Mucosa of gallbladder (tissue), 1 donor: ENCODE results near the gene TMEM201. TPM values are rescaled to one million over a fixed set of nuclear protein-coding genes. Genes with fewer than 3 reads are reported as not detected.
A peak's percentile ranks its signal among the peaks of the same experiment; 100 is the strongest.

Experiments
- DNase-seq: peaks from one replicate; pipeline ENCODE4 v3.0.0-alpha.2; 2020; ENCODE audit warnings: low spot score
- total RNA-seq: library from RNA; stranded (reverse); gene quantifications from one replicate; pipeline ENCODE4 v1.2.1, GENCODE V29; 2021
- donor health status: DM: no; HTN: no; CAD: no.

TMEM201 gene
- total RNA-seq, 1 donor from 2014 or later: 8.8 TPM

DNA sequence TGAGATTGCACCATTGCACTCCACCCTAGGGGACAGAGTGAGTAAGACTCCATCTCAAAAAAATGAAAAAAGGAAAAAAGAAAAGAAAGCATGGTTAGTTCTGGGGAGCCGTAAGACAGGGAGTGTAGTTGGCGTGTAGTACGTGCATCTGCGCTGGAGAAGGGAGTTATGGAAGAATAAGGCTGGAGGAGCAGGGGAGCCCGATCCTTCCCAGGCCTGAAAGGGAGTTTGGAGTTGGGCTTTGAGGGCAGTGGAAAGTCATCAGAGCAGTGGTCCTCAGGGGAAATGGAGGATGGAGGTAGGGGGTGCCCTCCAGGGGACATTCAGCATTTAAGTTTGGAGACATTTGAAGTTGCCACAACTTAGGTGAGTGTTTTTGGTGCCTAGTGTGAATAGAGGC lies 11.3 kb upstream of the TMEM201 start:
- no peak for DNase-seq

GRCh38 chr1:9580942-9581341 lies 7.8 kb upstream of the TMEM201 start:
- DNase-seq: no peak

DNA sequence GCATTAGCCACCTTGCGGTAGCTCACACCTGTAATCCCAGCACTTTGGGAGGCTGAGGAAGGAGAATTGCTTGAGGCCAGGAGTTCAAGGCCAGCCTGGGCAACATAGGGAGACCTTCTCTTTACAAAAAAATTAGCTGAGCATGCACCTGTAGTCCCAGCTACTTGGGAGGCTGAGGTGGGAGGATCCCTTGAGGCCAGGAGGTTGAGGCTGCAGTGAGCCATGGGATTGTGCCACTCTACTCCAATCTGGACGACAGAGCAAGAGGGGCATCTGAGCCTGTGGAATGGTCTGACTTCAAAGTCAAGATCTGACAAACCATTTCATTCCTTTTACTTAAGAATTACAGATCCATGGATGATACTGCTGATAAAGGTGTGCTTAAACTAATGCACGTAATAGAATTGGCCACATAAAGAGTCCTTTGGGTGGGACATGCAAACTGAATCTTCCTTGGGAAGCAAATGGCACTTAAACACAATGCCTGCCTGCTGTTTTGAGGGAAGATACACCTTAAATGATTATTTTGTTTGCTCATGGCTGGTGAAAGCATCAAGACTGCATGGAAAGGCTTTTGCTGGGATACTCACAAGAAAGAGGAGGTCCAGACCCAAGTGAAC lies 2.5 kb upstream of the TMEM201 start:
- DNase-seq: no peak

- no peak for DNase-seq
Observed at GRCh38 chr1:9589144-9589718, 520 bp downstream of the TMEM201 start.

DNA sequence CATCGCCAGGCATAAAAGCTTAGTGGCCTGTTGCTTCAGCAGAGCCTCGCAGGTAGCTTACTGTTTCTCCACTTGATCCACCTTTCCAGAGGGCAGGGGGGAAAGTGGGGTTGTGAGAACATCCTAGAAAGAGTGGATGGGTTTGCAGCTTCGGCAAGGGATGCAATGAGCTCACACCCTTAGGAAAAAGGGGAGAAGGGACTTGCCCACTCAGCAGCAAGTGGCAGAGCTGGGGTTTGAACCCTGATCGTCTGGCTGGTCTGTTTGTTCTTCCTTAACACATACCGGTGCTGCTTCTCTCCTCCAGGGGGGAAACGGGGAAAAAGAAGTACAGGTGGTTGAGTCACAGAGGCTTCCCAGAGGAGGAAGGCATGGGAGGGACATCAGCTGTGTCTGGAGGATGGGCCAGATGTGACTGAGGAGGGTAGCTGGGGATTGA lies 1.0 kb downstream of the TMEM201 start:
- DNase-seq: no peak

GRCh38 chr1:9590201-9590600 lies 1.5 kb downstream of the TMEM201 start:
- no peak for DNase-seq

GRCh38 chr1:9590945-9591668 lies 2.4 kb downstream of the TMEM201 start:
- no peak for DNase-seq

GRCh38 chr1:9591669-9592509 lies 3.2 kb downstream of the TMEM201 start:
- no peak for DNase-seq

DNA sequence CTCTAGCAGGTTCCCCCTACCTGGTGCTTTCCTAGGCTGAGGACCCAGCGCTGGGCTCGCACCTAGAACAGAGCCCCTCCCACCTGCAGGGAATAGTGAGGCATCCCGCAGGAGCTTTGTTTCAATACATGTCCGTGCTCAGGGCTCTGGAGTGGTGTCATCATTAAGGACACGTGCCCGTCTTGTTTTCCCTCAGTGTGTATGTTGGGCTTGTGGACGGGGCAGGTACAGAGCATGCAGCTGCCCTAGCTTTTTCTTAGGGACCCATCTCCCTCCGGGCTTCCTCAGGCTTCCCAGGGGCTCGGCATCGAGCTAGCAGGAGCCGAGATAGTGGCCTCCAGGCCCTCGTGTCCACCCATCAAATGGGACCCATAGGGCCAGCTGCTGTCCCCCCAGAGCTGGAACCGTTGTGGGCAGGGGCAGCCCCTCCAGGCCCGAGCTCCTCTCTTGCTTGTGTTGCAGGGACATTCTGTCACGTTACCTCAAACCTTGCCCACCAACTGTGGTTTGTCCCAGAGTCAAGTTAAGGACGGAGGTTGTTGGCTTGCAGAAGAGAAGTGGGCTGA lies 3.9 kb downstream of the TMEM201 start:
- no peak for DNase-seq

GRCh38 chr1:9593147-9593491 lies 4.4 kb downstream of the TMEM201 start:
- no peak for DNase-seq

DNA sequence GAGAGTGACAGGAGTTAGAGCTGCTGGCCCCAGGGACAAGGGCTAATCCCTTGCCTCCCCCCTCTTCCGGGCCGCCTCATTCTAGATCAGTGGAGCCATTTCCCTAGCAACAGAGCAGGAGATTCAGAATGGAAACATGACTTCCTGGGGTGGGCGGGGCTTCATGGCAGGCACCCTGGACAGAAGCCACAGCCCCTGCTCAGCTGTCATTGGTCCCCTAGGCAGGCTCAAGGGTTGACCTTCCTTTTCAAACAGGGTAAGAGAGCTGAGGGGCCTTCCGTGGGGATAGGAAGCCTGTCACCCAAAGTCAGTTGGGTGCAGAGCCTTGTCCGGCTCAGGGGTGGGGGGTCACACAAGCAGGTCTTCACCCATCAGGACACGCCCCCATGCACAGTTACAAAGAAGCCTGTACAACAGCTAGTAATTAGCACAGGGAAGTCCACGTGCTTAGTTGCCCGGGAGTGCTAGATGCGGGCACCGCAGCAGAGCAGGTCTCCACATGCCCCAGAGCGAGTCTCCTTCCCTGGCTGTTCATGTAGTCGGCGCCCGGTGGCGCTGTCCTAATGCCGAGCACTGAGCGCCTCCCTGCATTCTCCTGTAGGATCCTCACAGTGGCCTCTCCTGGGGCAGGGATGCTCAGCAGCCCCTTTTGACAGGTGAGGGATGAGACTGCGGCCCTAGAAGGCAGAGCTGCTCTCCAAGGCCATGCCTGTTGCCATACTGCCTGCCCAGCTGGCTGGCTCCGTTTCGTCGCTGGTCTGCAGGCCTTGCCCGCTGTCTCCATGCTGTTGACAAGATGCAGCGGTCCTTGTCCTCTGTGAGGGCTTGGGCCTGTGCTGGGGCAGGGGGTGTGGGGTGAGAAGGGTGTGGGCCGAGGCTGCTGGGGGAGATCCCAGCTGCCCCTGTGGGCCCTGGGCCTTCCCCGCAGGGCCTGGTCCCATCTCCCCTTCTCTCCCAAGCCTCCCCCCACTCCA lies 5.1 kb downstream of the TMEM201 start:
- DNase-seq: peak; percentile 56

GRCh38 chr1:9594471-9595155 lies 5.9 kb downstream of the TMEM201 start:
- DNase-seq: no peak

GRCh38 chr1:9595156-9595967 lies 6.7 kb downstream of the TMEM201 start:
- DNase-seq: no peak

- DNase-seq: no peak
Observed at GRCh38 chr1:9595968-9596340, 7.2 kb downstream of the TMEM201 start.

DNA sequence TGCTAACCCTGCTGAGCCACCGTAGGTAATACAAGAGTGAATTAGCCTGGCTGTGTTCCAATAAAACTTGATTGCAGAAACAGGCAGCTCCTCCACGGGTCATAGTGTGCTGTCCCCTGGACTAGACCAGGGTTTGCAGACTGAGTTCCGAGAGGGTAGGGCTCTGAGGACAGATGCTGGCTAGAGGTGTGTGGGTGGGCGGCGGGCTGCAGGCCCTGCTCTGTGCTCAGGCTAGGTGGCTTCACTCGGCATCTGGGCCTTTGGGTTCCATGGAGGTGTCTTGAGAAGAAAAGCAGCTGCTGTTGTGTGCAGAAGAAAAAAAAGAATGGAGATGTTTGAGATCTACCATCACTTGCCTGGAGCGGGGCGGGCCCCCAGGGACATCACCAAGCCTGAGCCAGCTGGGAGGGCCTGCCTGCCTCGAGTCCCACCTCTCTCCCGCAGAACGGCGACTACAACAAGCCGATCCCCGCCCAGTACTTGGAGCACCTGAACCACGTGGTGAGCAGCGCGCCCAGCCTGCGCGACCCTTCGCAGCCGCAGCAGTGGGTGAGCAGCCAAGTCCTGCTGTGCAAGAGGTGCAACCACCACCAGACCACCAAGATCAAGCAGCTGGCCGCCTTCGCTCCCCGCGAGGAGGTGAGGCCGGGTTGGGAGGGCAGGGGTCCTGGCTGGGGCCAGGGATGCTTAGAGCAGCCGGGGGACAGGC lies 7.9 kb downstream of the TMEM201 start:
- no peak for DNase-seq

DNA sequence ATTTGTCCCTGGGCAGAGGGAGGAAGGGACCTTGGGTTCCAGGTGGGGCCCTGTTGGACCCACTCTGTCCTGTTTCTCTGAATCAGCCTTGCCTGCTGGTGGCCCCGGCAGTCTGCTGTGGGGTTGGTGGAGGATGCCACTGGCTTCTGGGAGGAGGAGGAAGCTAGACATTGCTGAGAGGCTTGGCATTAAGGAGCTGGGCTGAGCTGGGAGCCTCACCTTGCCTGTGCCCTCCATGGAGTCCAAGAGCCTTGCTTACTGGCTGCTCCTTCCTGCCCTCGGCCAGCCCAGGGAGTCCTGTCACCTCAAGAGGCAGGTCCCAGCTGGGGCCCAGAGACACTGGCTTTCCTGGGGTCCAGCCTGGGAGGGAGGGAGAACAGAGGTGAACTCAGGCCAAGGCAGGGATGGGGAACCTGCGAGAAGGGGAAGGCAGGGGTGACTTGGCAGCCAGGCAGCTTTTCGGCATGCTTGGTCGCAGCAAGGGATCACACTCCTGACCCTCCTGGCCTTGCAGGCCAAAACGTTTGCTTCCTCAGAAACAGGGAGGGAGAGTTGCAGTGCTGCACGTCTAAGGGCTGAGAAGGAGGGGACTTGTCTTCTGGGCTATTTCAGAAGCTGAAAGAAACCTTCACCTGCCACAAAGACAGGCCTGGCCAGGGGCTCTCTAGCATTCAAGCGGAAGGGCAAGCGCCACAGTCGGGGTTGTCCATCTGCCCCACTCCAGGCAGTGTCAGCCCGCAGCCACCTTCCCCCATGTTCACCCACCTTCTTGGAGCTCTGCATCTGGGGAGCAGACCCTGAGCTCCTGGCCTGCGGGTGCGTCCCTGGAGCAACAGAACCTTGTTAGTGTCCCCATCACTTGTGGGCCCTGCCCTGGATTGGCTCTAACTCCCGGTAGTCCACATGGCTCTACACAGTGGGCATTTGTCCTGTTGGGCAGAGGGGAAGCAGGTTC lies 8.9 kb downstream of the TMEM201 start:
- no peak for DNase-seq

- DNase-seq: no peak
Observed at GRCh38 chr1:9598316-9598700, 9.6 kb downstream of the TMEM201 start.

DNA sequence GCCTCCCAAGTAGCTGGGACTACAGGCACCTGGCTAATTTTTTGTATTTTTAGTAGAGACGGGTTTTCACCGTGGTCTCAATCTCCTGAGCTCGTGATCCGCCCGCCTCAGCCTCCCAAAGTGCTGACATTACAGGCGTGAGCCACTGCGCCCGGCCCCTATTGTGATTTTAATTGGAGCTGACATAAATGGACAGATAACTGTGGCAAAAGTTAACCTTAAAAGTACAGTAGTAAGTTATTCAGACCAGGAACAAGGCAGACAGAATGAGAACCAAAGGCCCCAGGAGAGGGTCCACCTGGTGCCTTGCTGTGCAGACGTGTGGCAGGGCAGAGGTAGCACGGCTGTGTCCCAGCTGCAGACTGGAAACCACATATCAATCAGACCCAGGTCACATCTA lies 11.0 kb downstream of the TMEM201 start:
- no peak for DNase-seq
